HG02759 (cell line): ENCODE results near the gene SCMH1.

ENCODE experiments used
- ATAC-seq: cut with Tn5 transposase; IDR thresholded peaks from one replicate; pipeline ENCODE4 v1.9.1; 2021; ENCODE audit warnings: mild to moderate bottlenecking, moderate library complexity; ENCODE audit not compliant: unreplicated experiment

SCMH1 gene

DNA sequence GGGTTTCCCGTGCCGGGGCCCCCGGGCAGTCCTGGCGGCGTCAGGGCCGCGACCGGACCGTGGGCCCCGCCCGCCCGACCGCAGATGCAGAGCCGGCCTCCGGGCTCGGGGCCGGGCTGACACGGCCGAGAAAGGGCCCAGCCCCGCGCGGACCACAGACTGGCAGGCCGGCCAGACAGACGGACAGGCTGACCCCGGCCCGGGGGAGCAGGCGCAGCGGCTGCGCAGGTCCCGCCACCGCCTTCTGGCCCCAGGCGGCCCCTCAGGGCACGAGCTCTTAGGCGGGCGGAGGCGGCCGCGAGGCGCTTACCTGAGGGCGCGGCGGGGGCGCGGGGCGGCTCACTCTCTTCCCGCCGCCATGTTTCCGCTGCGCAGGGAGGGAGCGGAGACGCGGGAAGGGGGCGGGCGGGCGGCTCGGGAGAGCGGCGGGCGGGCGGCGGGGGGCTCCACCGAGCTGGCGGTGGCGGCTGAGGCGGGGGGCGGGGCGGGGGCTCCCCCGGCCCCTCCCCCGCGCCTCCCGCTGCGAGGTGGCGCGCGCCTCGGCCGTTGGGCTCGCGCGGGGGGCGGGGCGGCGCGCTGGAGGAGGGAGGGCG is at the start of gene SCMH1:
Gene SCMH1, minus strand, starts transcription at position 558 of the 593 bp plus-strand sequence. CDS start 56,173 bp downstream, outside the sequence.
- ATAC-seq: peak; percentile 49

- ATAC-seq: no peak
These were observed 49.1 kb upstream of the SCMH1 start for GRCh38 chr1:41291195-41291594.

- no peak for ATAC-seq
These were observed 47.1 kb upstream of the SCMH1 start for GRCh38 chr1:41289196-41289595.

GRCh38 chr1:41286992-41287391 is 44.9 kb upstream of the SCMH1 start:
- ATAC-seq: no peak

DNA sequence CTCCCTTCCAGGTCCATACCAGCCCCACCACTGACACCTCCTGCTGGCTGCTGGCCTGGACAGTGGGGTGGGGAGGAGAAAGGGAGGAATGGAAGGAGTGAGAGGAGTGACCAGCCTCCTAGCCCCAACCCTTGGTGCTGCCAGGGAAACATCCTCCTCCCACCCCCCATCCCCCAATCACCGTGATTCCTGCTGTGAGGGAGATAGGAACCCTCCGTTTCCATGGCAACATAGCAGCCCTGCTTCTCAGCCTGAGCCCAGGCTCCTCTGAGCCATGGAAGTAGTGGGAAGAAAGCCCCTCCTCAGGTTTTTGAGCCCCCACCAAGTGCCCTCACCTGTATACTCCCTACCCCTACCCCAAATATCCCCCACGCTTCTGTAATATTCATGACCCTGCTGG is 44.4 kb upstream of the SCMH1 start:
- ATAC-seq: no peak

DNA sequence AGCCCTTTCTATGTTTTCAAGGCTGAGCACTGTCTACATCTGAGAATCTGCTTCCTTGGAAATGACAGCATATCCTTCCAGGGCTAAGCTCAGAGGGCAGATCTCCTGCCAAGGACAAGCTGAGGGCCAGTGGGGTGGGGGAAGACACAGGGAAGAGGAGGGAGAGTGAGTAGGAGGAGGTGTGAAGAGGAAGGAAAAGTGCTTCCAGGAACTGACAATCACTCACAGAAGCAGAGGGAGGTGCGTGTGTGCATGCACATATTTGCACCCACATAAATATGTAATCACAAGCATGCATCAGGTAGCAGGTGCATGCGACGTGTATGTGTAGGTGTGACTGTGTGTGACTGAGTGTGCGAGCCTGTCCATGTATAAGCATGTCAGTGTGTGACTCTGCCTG is 43.7 kb upstream of the SCMH1 start:
- no peak for ATAC-seq

DNA sequence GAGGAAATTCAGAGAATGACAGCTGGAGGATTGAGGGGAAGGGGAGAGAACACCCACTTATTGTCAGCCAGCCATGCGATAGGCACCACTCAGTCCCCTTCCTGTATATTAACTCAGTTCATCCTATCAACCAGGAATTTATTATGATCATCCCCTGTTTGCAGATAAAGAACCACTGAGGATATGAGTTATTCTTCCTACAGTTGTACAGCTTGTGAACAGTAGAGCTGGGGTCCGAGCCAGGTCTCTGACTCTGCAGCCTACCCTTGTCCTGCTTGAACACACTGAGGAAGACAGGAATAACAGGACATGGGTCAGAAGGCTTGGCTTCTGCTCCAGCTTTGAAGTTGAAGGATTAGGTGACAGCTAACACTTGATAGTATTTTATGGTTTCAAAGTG is 42.0 kb upstream of the SCMH1 start:
- no peak for ATAC-seq

GRCh38 chr1:41282679-41283317 is 40.7 kb upstream of the SCMH1 start:
- no peak for ATAC-seq

DNA sequence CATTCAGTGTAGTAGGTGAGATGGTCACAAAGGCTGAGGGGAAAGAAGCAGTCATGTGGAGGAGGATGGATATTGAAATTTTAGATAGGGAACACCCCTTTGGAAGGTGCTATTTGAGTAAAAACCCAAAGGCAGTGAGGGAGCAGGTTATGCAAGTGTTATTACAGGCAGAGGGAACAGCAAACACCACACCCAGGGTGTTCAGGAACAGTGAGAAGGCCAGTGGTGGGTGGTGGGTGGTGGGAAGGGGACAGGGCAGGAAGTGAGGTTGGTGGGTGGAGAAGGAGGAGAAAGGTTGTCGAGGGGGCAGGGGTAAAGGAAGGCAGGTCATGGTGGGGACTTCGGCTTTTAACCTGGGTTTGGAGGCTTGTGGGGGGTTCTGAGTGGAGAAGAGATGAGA is 39.2 kb upstream of the SCMH1 start:
- no peak for ATAC-seq

DNA sequence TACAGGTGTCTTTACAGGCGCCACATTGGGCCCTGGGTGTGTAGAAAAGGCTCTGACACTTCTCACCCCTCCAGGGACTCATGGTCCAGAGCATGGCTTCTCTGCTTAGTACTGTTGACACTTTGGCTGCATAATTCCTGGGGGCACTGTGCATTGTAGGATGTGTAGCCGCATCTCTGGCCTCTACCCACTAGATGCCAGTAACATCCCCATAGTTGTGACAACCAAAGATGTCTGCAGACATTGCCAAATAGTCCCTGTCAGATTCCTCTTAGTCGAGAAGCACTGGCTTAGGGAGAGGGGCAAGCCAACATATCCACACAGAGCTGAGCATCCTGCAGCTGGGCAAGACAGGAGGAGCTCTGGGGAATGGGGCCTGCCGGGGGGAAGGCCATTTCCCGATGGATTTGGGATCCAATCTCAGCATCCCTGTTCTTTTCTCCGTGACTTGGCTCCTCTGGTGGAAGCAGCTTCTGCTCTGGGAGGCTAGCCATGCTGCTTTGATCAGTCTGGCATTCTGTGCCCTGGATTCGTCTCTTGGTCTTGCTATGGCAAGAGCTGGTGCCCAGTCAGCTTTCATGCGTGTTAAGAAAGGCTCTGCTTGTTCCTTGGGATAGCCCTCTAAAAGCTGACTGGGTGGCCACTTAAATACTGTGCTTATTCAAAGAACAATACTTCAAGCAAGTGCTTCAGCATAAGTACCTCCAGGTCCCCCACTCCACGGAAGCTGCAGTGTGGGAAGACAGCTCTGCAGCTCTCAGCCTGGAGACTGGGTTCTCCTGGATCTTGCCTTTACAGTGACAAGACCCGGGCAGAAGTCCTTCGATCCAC is 38.3 kb upstream of the SCMH1 start:
- ATAC-seq: no peak

DNA sequence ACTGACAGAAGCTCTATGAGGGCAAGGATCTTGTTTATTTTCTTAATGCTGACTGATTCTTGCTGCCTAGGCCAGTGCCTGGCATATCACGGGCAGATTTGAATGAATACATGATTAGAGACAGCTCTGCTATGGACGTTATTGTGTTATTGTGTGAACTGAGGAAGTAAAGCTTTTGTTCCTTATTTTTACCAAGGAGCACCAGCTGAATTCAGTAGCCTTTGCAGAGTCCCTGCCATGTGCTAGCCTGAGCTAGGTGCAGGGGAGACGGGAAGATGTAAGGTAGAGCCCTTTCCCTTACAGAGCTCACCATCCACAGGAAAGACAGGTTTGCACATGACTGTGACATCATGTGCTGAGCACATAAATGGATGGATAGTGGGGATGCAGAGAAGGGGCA is 36.0 kb upstream of the SCMH1 start:
- ATAC-seq: no peak

GRCh38 chr1:41277371-41277975 is 35.4 kb upstream of the SCMH1 start:
- ATAC-seq: no peak

- ATAC-seq: no peak
These were observed 33.7 kb upstream of the SCMH1 start for GRCh38 chr1:41275831-41276230.

GRCh38 chr1:41274752-41275545 is 32.8 kb upstream of the SCMH1 start:
- no peak for ATAC-seq

DNA sequence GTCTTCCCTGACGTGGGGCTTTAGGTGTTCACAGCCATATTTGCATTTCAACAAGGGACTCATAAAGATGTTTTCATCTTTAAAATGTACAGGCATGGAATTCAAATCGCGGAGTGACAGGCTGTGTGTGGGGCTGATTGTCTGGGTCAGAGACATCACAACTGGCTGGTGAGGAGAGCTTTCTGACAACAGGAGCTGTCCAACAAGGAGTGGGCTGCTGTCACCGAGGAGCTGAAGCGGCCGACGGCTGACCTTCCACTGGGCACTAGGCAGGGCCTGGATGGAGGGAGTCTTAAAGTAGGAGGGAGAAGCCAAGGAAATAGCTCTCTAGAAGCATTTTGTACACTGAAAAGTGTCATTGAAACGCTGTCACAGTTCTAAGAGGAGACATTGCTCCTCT is 30.5 kb upstream of the SCMH1 start:
- ATAC-seq: no peak

GRCh38 chr1:41268154-41268770 is 26.2 kb upstream of the SCMH1 start:
- ATAC-seq: no peak

DNA sequence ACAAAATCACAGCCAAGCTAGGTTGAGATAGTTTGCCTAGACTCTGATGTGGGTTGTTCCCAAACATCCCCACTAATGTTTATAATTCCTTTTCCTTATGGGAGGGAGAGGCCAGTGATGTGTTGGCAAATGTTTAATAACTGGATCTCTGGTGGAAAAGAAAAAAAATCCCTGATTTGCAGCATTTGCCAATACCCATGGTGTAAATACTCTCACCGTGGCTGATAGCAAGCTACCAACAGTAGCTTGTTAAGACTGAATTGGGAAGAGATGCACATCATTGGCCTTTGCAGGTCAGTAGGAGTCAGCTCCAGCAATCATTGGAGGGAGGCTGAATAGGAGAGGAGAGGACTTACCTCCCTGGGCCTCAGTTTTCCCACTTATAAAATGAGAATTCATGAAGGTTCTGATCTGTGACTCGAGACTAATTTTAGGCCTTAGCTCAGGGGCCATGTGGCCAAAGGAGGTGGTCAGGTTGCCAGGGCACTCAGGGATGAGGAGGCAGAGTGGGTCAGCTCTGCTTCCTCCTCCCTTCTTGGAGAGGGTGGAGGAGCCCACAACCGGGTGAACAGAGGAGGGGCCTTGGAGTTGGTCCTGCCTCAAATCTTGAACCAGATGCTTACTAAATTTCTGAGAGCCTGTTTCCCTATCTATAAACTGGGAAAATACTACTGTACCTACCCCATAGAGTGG is 20.0 kb upstream of the SCMH1 start:
- no peak for ATAC-seq

DNA sequence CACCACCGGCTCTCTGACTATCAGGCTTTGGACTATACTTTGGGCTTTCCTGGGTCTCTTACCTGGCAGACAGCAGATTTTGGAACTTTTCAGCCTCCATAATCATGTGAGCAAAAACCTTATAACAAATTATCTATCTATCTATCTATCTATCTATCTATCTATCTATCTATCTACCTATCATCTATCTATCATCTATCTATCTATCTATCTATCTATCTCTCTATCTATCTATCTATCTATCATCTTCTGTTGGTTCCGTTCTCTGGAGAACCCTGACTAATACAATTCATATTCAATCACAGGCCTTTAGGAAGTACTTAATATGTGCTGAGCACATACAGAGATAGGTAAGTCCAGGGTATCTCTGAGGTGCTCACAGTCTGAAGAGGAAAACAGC is 18.7 kb upstream of the SCMH1 start:
- no peak for ATAC-seq

- ATAC-seq: no peak
These were observed 17.1 kb upstream of the SCMH1 start for GRCh38 chr1:41259221-41259620.

GRCh38 chr1:41255978-41256377 is 13.9 kb upstream of the SCMH1 start:
- ATAC-seq: no peak
